ENCODE data around the gene EIF3K.

The EIF3K gene

GRCh38 chr19:38660724-38661123, 41.7 kb downstream of the EIF3K start:
- no peak for TF ChIP-seq EZH2 (IDR thresholded peaks at IDR 0.05; ENCODE audit: borderline replicate concordance, low read depth, low read length, severe bottlenecking)
- no peak for TF ChIP-seq CTCF (IDR thresholded peaks at IDR 0.05; ENCODE audit: borderline replicate concordance, extremely low read depth, low read length, poor library complexity, severe bottlenecking)
- H2AFZ ChIP-seq (ENCODE audit: low read depth, low read length) = no peak overlapping the region
- no peak overlapping the region for H3K4me2 ChIP-seq (ENCODE audit: insufficient read depth, low read length)
- no peak overlapping the region for H3K27ac ChIP-seq (ENCODE audit: low read length)
- ATAC-seq (ENCODE audit: insufficient read depth, low read depth) (no peak), DNase-seq (no peak)
- H3K4me3 ChIP-seq (ENCODE audit: low read depth in 1 of 2, low read length in 2 of 2) = no peak overlapping the region
- H3K9me3 ChIP-seq (ENCODE audit: insufficient read depth, low read length, severe bottlenecking) = no peaks in the 10 kb centered on the region
- H3K27me3 ChIP-seq (ENCODE audit: insufficient read depth, low read length, poor library complexity) = no peaks in the 10 kb centered on the region
- H3K9ac ChIP-seq (ENCODE audit: low read depth, low read length) = no peak overlapping the region
- peaks cover 18% of the 10 kb centered on the region for H3K4me1 ChIP-seq (ENCODE audit: insufficient read depth, low read length)
- H4K20me1 ChIP-seq (ENCODE audit: insufficient read depth, low read length) = peaks cover 87% of the 10 kb centered on the region
- peaks cover 97% of the 10 kb centered on the region for H3K79me2 ChIP-seq (ENCODE audit: insufficient read depth, low read length)
- H3K36me3 ChIP-seq (ENCODE audit: insufficient read depth, low read length) = peaks cover 19% of the 10 kb centered on the region

GRCh38 chr19:38661136-38661535, 42.1 kb downstream of the EIF3K start:
- no peak overlapping the region for H3K4me2 ChIP-seq (ENCODE audit: insufficient read depth, low read length)
- H3K4me3 ChIP-seq (ENCODE audit: low read depth in 1 of 2, low read length in 2 of 2) = no peak overlapping the region
- H3K27ac ChIP-seq (ENCODE audit: low read length) = no peak overlapping the region
- no peak for TF ChIP-seq CTCF (IDR thresholded peaks at IDR 0.05; ENCODE audit: borderline replicate concordance, extremely low read depth, low read length, poor library complexity, severe bottlenecking)
- no peak for TF ChIP-seq EZH2 (IDR thresholded peaks at IDR 0.05; ENCODE audit: borderline replicate concordance, low read depth, low read length, severe bottlenecking)
- no peaks in the 10 kb centered on the region for H3K9me3 ChIP-seq (ENCODE audit: insufficient read depth, low read length, severe bottlenecking)
- DNase-seq = no peak
- peaks cover 97% of the 10 kb centered on the region for H3K79me2 ChIP-seq (ENCODE audit: insufficient read depth, low read length)
- ATAC-seq (ENCODE audit: insufficient read depth, low read depth) = no peak
- no peak overlapping the region for H2AFZ ChIP-seq (ENCODE audit: low read depth, low read length)
- no peak overlapping the region for H3K9ac ChIP-seq (ENCODE audit: low read depth, low read length)
- peaks cover 87% of the 10 kb centered on the region for H4K20me1 ChIP-seq (ENCODE audit: insufficient read depth, low read length)
- H3K27me3 ChIP-seq (ENCODE audit: insufficient read depth, low read length, poor library complexity) = no peaks in the 10 kb centered on the region
- H3K4me1 ChIP-seq (ENCODE audit: insufficient read depth, low read length) = peaks cover 14% of the 10 kb centered on the region
- H3K36me3 ChIP-seq (ENCODE audit: insufficient read depth, low read length) = peaks cover 19% of the 10 kb centered on the region

- no peak overlapping the region for H3K4me3 ChIP-seq (ENCODE audit: low read depth in 1 of 2, low read length in 2 of 2)
- no peak overlapping the region for H3K27ac ChIP-seq (ENCODE audit: low read length)
- H3K79me2 ChIP-seq (ENCODE audit: insufficient read depth, low read length) = peaks cover 97% of the 10 kb centered on the region
- no peak for DNase-seq
- ATAC-seq (ENCODE audit: insufficient read depth, low read depth) = no peak
- H3K4me1 ChIP-seq (ENCODE audit: insufficient read depth, low read length) = peaks cover 11% of the 10 kb centered on the region
- H3K4me2 ChIP-seq (ENCODE audit: insufficient read depth, low read length) = no peak overlapping the region
- no peaks in the 10 kb centered on the region for H3K9me3 ChIP-seq (ENCODE audit: insufficient read depth, low read length, severe bottlenecking)
- H4K20me1 ChIP-seq (ENCODE audit: insufficient read depth, low read length) = peaks cover 87% of the 10 kb centered on the region
- H3K36me3 ChIP-seq (ENCODE audit: insufficient read depth, low read length) = peaks cover 19% of the 10 kb centered on the region
- H3K27me3 ChIP-seq (ENCODE audit: insufficient read depth, low read length, poor library complexity) = no peaks in the 10 kb centered on the region
- H3K9ac ChIP-seq (ENCODE audit: low read depth, low read length) = no peak overlapping the region
- H2AFZ ChIP-seq (ENCODE audit: low read depth, low read length) = no peak overlapping the region
- no peak for TF ChIP-seq EZH2 (IDR thresholded peaks at IDR 0.05; ENCODE audit: borderline replicate concordance, low read depth, low read length, severe bottlenecking)
- no peak for TF ChIP-seq CTCF (IDR thresholded peaks at IDR 0.05; ENCODE audit: borderline replicate concordance, extremely low read depth, low read length, poor library complexity, severe bottlenecking)
Measured at GRCh38 chr19:38661996-38662395, 43.0 kb downstream of the EIF3K start.
